ENCODE data around the gene SF1.

SF1 gene

GRCh38 chr11:64762277-64762673, 16.1 kb downstream of the SF1 start:
- peaks cover 45% of the 10 kb centered on the region for H3K36me3 Mint-ChIP-seq (ENCODE audit: low read depth)
- peaks cover 72% of the 10 kb centered on the region for H3K4me1 Mint-ChIP-seq (ENCODE audit: low read depth)
- no peaks in the 10 kb centered on the region for H3K9me3 Mint-ChIP-seq
- no peaks in the 10 kb centered on the region for H3K27me3 Mint-ChIP-seq
- no peak overlapping the region for H3K4me3 Mint-ChIP-seq
- H3K27ac Mint-ChIP-seq: peak overlapping the region; percentile 85

GRCh38 chr11:64760759-64761420, 17.5 kb downstream of the SF1 start:
- Mint-ChIP-seq H3K9me3 (no peaks in the 10 kb centered on the region), H3K4me1 (ENCODE audit: low read depth) (peaks cover 60% of the 10 kb centered on the region), H3K27me3 (no peaks in the 10 kb centered on the region)

GRCh38 chr11:64759722-64760719, 18.3 kb downstream of the SF1 start, which contains the start of gene PYGM:
TSS of gene PYGM (minus strand) at chr11:64759974. CDS start at chr11:64759898, 76 bp downstream.
- no peaks in the 10 kb centered on the region for H3K27me3 Mint-ChIP-seq
- H3K36me3 Mint-ChIP-seq (ENCODE audit: low read depth): peaks cover 27% of the 10 kb centered on the region
- H3K27ac Mint-ChIP-seq: peak within 1 kb of the TSS; percentile 74
- no peaks in the 10 kb centered on the region for H3K9me3 Mint-ChIP-seq
- peaks cover 52% of the 10 kb centered on the region for H3K4me1 Mint-ChIP-seq (ENCODE audit: low read depth)
- no peak within 1 kb of the TSS for H3K4me3 Mint-ChIP-seq

More at GRCh38 chr11:64760759-64761420, 17.5 kb downstream of the SF1 start:
- Mint-ChIP-seq H3K36me3 (ENCODE audit: low read depth) (peaks cover 34% of the 10 kb centered on the region), H3K4me3 (no peak overlapping the region), H3K27ac (peak overlapping the region; percentile 74)

- Mint-ChIP-seq H3K36me3 (ENCODE audit: low read depth) (peaks cover 19% of the 10 kb centered on the region), H3K4me3 (no peak overlapping the region), H3K9me3 (no peaks in the 10 kb centered on the region), H3K27ac (no peak overlapping the region), H3K4me1 (ENCODE audit: low read depth) (peaks cover 44% of the 10 kb centered on the region), H3K27me3 (no peaks in the 10 kb centered on the region)
These were observed 19.1 kb downstream of the SF1 start for GRCh38 chr11:64759131-64759721.

GRCh38 chr11:64758330-64759079, 19.8 kb downstream of the SF1 start:
- Mint-ChIP-seq H3K4me1 (ENCODE audit: low read depth) (peaks cover 37% of the 10 kb centered on the region), H3K27me3 (no peaks in the 10 kb centered on the region), H3K27ac (no peak overlapping the region), H3K9me3 (no peaks in the 10 kb centered on the region), H3K36me3 (ENCODE audit: low read depth) (peaks cover 12% of the 10 kb centered on the region), H3K4me3 (no peak overlapping the region)

- Mint-ChIP-seq H3K27me3 (no peaks in the 10 kb centered on the region), H3K4me3 (no peak overlapping the region), H3K4me1 (ENCODE audit: low read depth) (peaks cover 29% of the 10 kb centered on the region), H3K36me3 (ENCODE audit: low read depth) (peaks cover 7% of the 10 kb centered on the region), H3K27ac (no peak overlapping the region), H3K9me3 (no peaks in the 10 kb centered on the region)
These were observed 20.6 kb downstream of the SF1 start for GRCh38 chr11:64757549-64758329.

GRCh38 chr11:64755681-64756361, 22.5 kb downstream of the SF1 start:
- Mint-ChIP-seq H3K27me3 (no peaks in the 10 kb centered on the region), H3K27ac (no peak overlapping the region), H3K4me1 (ENCODE audit: low read depth) (peaks cover 14% of the 10 kb centered on the region)

GRCh38 chr11:64754919-64755662, 23.3 kb downstream of the SF1 start:
- no peak overlapping the region for H3K4me3 Mint-ChIP-seq
- H3K36me3 Mint-ChIP-seq (ENCODE audit: low read depth): peaks cover 6% of the 10 kb centered on the region
- no peak overlapping the region for H3K27ac Mint-ChIP-seq
- no peaks in the 10 kb centered on the region for H3K27me3 Mint-ChIP-seq
- H3K9me3 Mint-ChIP-seq: no peaks in the 10 kb centered on the region
- peaks cover 14% of the 10 kb centered on the region for H3K4me1 Mint-ChIP-seq (ENCODE audit: low read depth)

More at GRCh38 chr11:64755681-64756361, 22.5 kb downstream of the SF1 start:
- no peak overlapping the region for H3K4me3 Mint-ChIP-seq
- no peaks in the 10 kb centered on the region for H3K9me3 Mint-ChIP-seq
- H3K36me3 Mint-ChIP-seq (ENCODE audit: low read depth): peaks cover 4% of the 10 kb centered on the region

GRCh38 chr11:64754124-64754918, 24.0 kb downstream of the SF1 start:
- peaks cover 8% of the 10 kb centered on the region for H3K36me3 Mint-ChIP-seq (ENCODE audit: low read depth)
- H3K27me3 Mint-ChIP-seq: no peaks in the 10 kb centered on the region
- H3K9me3 Mint-ChIP-seq: no peaks in the 10 kb centered on the region
- H3K4me3 Mint-ChIP-seq: no peak overlapping the region
- no peak overlapping the region for H3K27ac Mint-ChIP-seq
- H3K4me1 Mint-ChIP-seq (ENCODE audit: low read depth): peaks cover 9% of the 10 kb centered on the region

- H3K27ac Mint-ChIP-seq: no peak overlapping the region
- H3K27me3 Mint-ChIP-seq: no peaks in the 10 kb centered on the region
- H3K9me3 Mint-ChIP-seq: no peaks in the 10 kb centered on the region
- peaks cover 9% of the 10 kb centered on the region for H3K4me1 Mint-ChIP-seq (ENCODE audit: low read depth)
- no peak overlapping the region for H3K4me3 Mint-ChIP-seq
- peaks cover 8% of the 10 kb centered on the region for H3K36me3 Mint-ChIP-seq (ENCODE audit: low read depth)
These were observed 24.8 kb downstream of the SF1 start for GRCh38 chr11:64753380-64754123.

GRCh38 chr11:64753019-64753379, 25.3 kb downstream of the SF1 start:
- Mint-ChIP-seq H3K36me3 (ENCODE audit: low read depth) (peaks cover 8% of the 10 kb centered on the region), H3K4me3 (no peak overlapping the region), H3K27me3 (no peaks in the 10 kb centered on the region), H3K27ac (no peak overlapping the region), H3K4me1 (ENCODE audit: low read depth) (peaks cover 9% of the 10 kb centered on the region), H3K9me3 (no peaks in the 10 kb centered on the region)

Data from stimulated activated naive CD8-positive, alpha-beta T cell treated with anti-CD3 and anti-CD28 coated beads, Interleukin-15, Interleukin-2, amounts not matched to agents 100 ng/mL and 50 ng/mL, for 24 hours (primary cell).